Measurements from ENCODE around the gene GPR78.

- no peak for TF ChIP-seq RAD21 (IDR thresholded peaks at IDR 0.05 in 1 of 2, conservative IDR thresholded peaks at IDR 0.05 in 1 of 2; ENCODE audit: low read depth in 2 of 2, low read length in 2 of 2)
- TF ChIP-seq MAFK (IDR thresholded peaks at IDR 0.05; ENCODE audit: low read depth, low read length) = no peak
- TF ChIP-seq CTCF (IDR thresholded peaks at IDR 0.05; ENCODE audit: control extremely low read depth in 1 of 3, insufficient read depth in 1 of 3, low read depth in 1 of 3, low read length in 3 of 3) = no peak
- TF ChIP-seq HDAC2 (IDR thresholded peaks at IDR 0.05; ENCODE audit: borderline replicate concordance in 1 of 2, low read depth in 2 of 2, low read length in 2 of 2) = no peak
- no peak; the same call in 1 of the 2 replicates for TF ChIP-seq MAX (IDR thresholded peaks at IDR 0.05)
These were observed 1.1 kb downstream of the GPR78 start for GRCh38 chr4:8581094-8581861.

All from H1 (cell line).